ENCODE measurements around the gene SGSM2.

- TF ChIP-seq CTCF (IDR thresholded peaks at IDR 0.05) = no peak
- TF ChIP-seq EP300 (IDR thresholded peaks at IDR 0.05) = no peak
These were observed 985 bp downstream of the SGSM2 start for GRCh38 chr17:2338315-2338657.

Measured in tibial nerve (tissue), 4 donors.